Measurements from ENCODE around the gene EIF5AL1.
"Not testable (repeated sequence)": the region's sequence is repeated elsewhere in the genome, so short reads cannot be mapped to it uniquely, and the experiment has no call there.

- TF ChIP-seq MAX (IDR thresholded peaks at IDR 0.05); JUND (IDR thresholded peaks at IDR 0.05; ENCODE audit: low read length); CBX5 (IDR thresholded peaks at IDR 0.05; ENCODE audit: low read depth, low read length); POLR2A (IDR thresholded peaks at IDR 0.05; ENCODE audit: control extremely low read depth in 1 of 2, low read depth in 2 of 2, low read length in 2 of 2); ATF3 (IDR thresholded peaks at IDR 0.05; ENCODE audit: insufficient read depth, low read depth, low read length); CBX8 (IDR thresholded peaks at IDR 0.05; ENCODE audit: borderline replicate concordance, low read depth, low read length); CTCF (IDR thresholded peaks at IDR 0.05; ENCODE audit: control extremely low read depth in 1 of 3, insufficient read depth in 1 of 3, low read depth in 1 of 3, low read length in 3 of 3); CEBPB (IDR thresholded peaks at IDR 0.05; ENCODE audit: low read depth, low read length); GTF2F1 (IDR thresholded peaks at IDR 0.05; ENCODE audit: borderline replicate concordance, low read depth, low read length); SP1 (IDR thresholded peaks at IDR 0.05; ENCODE audit: low read depth, low read length); CHD1 (IDR thresholded peaks at IDR 0.05; ENCODE audit: low read depth, low read length); TEAD4 (IDR thresholded peaks at IDR 0.05; ENCODE audit: low read depth, low read length); USF2 (IDR thresholded peaks at IDR 0.05; ENCODE audit: low read length): not testable (repeated sequence)
Observed at GRCh38 chr10:79544408-79544807, 32.1 kb downstream of the EIF5AL1 start.
